ENCODE measurements around the gene GABPB1.

GABPB1 gene

GRCh38 chr15:50344006-50344464 lies 11.0 kb downstream of the GABPB1 start:
- DNase-seq (ENCODE audit: low spot score): no peak

GRCh38 chr15:50341616-50342136 lies 13.3 kb downstream of the GABPB1 start:
- DNase-seq (ENCODE audit: low spot score): no peak

GRCh38 chr15:50340416-50340815 lies 14.6 kb downstream of the GABPB1 start:
- DNase-seq (ENCODE audit: low spot score): no peak

- DNase-seq (ENCODE audit: low spot score): no peak
Observed at GRCh38 chr15:50339717-50340116, 15.3 kb downstream of the GABPB1 start.

- no peak for DNase-seq (ENCODE audit: low spot score)
Observed at GRCh38 chr15:50335251-50335650, 19.7 kb downstream of the GABPB1 start.

- no peak for DNase-seq (ENCODE audit: low spot score)
Observed at GRCh38 chr15:50333229-50333628, 21.8 kb downstream of the GABPB1 start.

- no peak for DNase-seq (ENCODE audit: low spot score)
Observed at GRCh38 chr15:50330921-50331320, 24.1 kb downstream of the GABPB1 start.

- DNase-seq (ENCODE audit: low spot score): no peak
Observed at GRCh38 chr15:50328116-50328515, 26.9 kb downstream of the GABPB1 start.

- no peak for DNase-seq (ENCODE audit: low spot score)
Observed at GRCh38 chr15:50321680-50322210, 33.3 kb downstream of the GABPB1 start.

GRCh38 chr15:50320504-50320903 lies 34.5 kb downstream of the GABPB1 start:
- DNase-seq (ENCODE audit: low spot score): no peak

GRCh38 chr15:50318697-50319096 lies 36.3 kb downstream of the GABPB1 start:
- DNase-seq (ENCODE audit: low spot score): no peak

- peak; percentile 63 for DNase-seq (ENCODE audit: low spot score)
Observed at GRCh38 chr15:50315814-50316630, 39.0 kb downstream of the GABPB1 start.

- DNase-seq (ENCODE audit: low spot score): no peak
Observed at GRCh38 chr15:50312636-50313035, 42.4 kb downstream of the GABPB1 start.

GRCh38 chr15:50307799-50308198 lies 47.2 kb downstream of the GABPB1 start:
- DNase-seq (ENCODE audit: low spot score): no peak

- DNase-seq (ENCODE audit: low spot score): no peak
Observed at GRCh38 chr15:50304836-50305235, 50.2 kb downstream of the GABPB1 start.

GRCh38 chr15:50302581-50302980 lies 52.4 kb downstream of the GABPB1 start:
- DNase-seq (ENCODE audit: low spot score): no peak

- no peak for DNase-seq (ENCODE audit: low spot score)
Observed at GRCh38 chr15:50298340-50298739, 56.7 kb downstream of the GABPB1 start.

- DNase-seq (ENCODE audit: low spot score): no peak
Observed at GRCh38 chr15:50295966-50296365, 59.0 kb downstream of the GABPB1 start.

GRCh38 chr15:50289749-50290148 lies 65.2 kb downstream of the GABPB1 start:
- DNase-seq (ENCODE audit: low spot score): no peak

- DNase-seq (ENCODE audit: low spot score): no peak
Observed at GRCh38 chr15:50287324-50288116, 67.5 kb downstream of the GABPB1 start.

- no peak for DNase-seq (ENCODE audit: low spot score)
Observed at GRCh38 chr15:50281427-50281826, 73.6 kb downstream of the GABPB1 start.

- DNase-seq (ENCODE audit: low spot score): no peak
Observed at GRCh38 chr15:50280271-50280670, 74.7 kb downstream of the GABPB1 start.

- DNase-seq (ENCODE audit: low spot score): no peak
Observed at GRCh38 chr15:50278496-50278895, 76.5 kb downstream of the GABPB1 start.

Data from hematopoietic multipotent progenitor cell treated with erythropoietin and hydrocortisone succinate and interleukin-3 and kit ligand, for 17 days (in vitro differentiated cells).